Measurements from ENCODE around the gene SCGB3A1.

The SCGB3A1 gene

GRCh38 chr5:180603076-180603594 is 11.8 kb upstream of the SCGB3A1 start:
- no peaks in the 10 kb centered on the region for H3K36me3 Mint-ChIP-seq (ENCODE audit: low read depth)
- no peak overlapping the region for H3K27ac Mint-ChIP-seq
- H3K4me1 Mint-ChIP-seq (ENCODE audit: low read depth), result peaks cover 1% of the 10 kb centered on the region
- no peaks in the 10 kb centered on the region for H3K9me3 Mint-ChIP-seq
- no peaks in the 10 kb centered on the region for H3K27me3 Mint-ChIP-seq (ENCODE audit: low read depth)
- no peak overlapping the region for H3K4me3 Mint-ChIP-seq

DNA sequence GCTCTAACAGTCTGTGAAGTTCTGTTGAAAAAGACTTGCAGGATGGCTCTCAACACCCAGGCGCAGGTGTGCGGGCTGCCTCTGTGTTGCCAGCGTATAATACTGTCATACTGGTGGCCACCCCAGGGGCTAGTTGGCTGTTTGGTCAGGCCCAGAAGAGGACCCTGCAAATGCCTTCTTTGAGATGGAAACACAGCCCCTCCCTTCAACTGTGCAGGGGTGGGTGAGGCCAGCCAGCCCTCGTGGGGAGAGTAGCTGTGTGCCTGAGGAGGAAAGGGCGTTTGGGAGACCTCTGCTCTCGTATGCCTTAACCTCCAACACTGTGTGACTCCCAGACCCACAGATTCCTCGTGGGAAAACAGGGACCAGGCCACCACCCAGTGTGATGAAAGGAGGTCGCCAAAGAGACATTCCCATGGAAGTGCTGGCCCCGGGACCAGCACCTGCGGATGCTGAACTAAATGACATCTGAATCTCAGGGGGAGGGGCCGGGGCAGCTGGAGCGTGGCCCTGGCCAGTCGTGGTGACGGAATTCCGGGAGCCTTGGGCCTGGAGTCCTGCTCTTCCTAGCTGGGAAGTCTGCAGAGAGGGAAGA is 11.3 kb upstream of the SCGB3A1 start:
- no peaks in the 10 kb centered on the region for H3K9me3 Mint-ChIP-seq
- no peaks in the 10 kb centered on the region for H3K27me3 Mint-ChIP-seq (ENCODE audit: low read depth)
- no peak overlapping the region for H3K4me3 Mint-ChIP-seq
- H3K36me3 Mint-ChIP-seq (ENCODE audit: low read depth), result no peaks in the 10 kb centered on the region
- no peaks in the 10 kb centered on the region for H3K4me1 Mint-ChIP-seq (ENCODE audit: low read depth)
- no peak overlapping the region for H3K27ac Mint-ChIP-seq

- H3K9me3 Mint-ChIP-seq, result no peaks in the 10 kb centered on the region
- no peaks in the 10 kb centered on the region for H3K36me3 Mint-ChIP-seq (ENCODE audit: low read depth)
- H3K27ac Mint-ChIP-seq, result no peak overlapping the region
- H3K4me1 Mint-ChIP-seq (ENCODE audit: low read depth), result no peaks in the 10 kb centered on the region
- no peaks in the 10 kb centered on the region for H3K27me3 Mint-ChIP-seq (ENCODE audit: low read depth)
- no peak overlapping the region for H3K4me3 Mint-ChIP-seq
Observed at GRCh38 chr5:180601591-180602480, 10.5 kb upstream of the SCGB3A1 start.

- H3K27ac Mint-ChIP-seq, result no peak overlapping the region
- H3K4me1 Mint-ChIP-seq (ENCODE audit: low read depth), result no peaks in the 10 kb centered on the region
- no peak overlapping the region for H3K4me3 Mint-ChIP-seq
- no peaks in the 10 kb centered on the region for H3K27me3 Mint-ChIP-seq (ENCODE audit: low read depth)
- no peaks in the 10 kb centered on the region for H3K9me3 Mint-ChIP-seq
- no peaks in the 10 kb centered on the region for H3K36me3 Mint-ChIP-seq (ENCODE audit: low read depth)
Observed at GRCh38 chr5:180600554-180601041, 9.3 kb upstream of the SCGB3A1 start.

- no peaks in the 10 kb centered on the region for H3K9me3 Mint-ChIP-seq
- no peak overlapping the region for H3K4me3 Mint-ChIP-seq
- H3K36me3 Mint-ChIP-seq (ENCODE audit: low read depth), result no peaks in the 10 kb centered on the region
- H3K27me3 Mint-ChIP-seq (ENCODE audit: low read depth), result no peaks in the 10 kb centered on the region
- no peaks in the 10 kb centered on the region for H3K4me1 Mint-ChIP-seq (ENCODE audit: low read depth)
- no peak overlapping the region for H3K27ac Mint-ChIP-seq
Observed at GRCh38 chr5:180599981-180600553, 8.8 kb upstream of the SCGB3A1 start.

GRCh38 chr5:180599590-180599914 is 8.3 kb upstream of the SCGB3A1 start:
- Mint-ChIP-seq H3K4me1 (ENCODE audit: low read depth) (no peaks in the 10 kb centered on the region), H3K27me3 (ENCODE audit: low read depth) (no peaks in the 10 kb centered on the region), H3K9me3 (no peaks in the 10 kb centered on the region), H3K4me3 (no peak overlapping the region), H3K27ac (no peak overlapping the region), H3K36me3 (ENCODE audit: low read depth) (no peaks in the 10 kb centered on the region)

GRCh38 chr5:180598797-180599589 is 7.7 kb upstream of the SCGB3A1 start:
- Mint-ChIP-seq H3K4me1 (ENCODE audit: low read depth) (no peaks in the 10 kb centered on the region), H3K27me3 (ENCODE audit: low read depth) (no peaks in the 10 kb centered on the region), H3K9me3 (no peaks in the 10 kb centered on the region), H3K4me3 (no peak overlapping the region), H3K27ac (no peak overlapping the region), H3K36me3 (ENCODE audit: low read depth) (no peaks in the 10 kb centered on the region)

DNA sequence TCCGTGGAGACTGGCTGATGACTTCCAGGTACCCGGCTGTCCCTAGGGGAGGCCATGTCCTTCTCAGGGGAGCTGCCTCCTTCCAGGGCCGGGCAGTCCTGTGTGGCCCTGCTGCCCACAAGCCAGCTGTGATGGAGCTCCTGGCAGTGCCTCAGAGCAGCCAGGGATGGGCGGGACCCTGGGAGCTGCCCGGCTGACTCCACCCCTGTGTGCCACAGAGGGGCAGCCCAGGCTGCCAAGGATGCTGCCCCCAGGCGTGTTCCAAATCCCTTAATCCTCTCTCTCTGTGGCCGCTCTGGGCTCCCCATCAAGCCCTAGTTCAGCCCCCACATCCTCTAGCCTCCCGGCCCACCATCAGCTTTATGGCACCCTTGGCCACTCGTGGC is 7.0 kb upstream of the SCGB3A1 start:
- Mint-ChIP-seq H3K36me3 (ENCODE audit: low read depth) (no peaks in the 10 kb centered on the region), H3K4me1 (ENCODE audit: low read depth) (no peaks in the 10 kb centered on the region), H3K9me3 (no peaks in the 10 kb centered on the region), H3K27ac (no peak overlapping the region), H3K4me3 (no peak overlapping the region), H3K27me3 (ENCODE audit: low read depth) (peaks cover 5% of the 10 kb centered on the region)

GRCh38 chr5:180596668-180597231 is 5.5 kb upstream of the SCGB3A1 start:
- no peak overlapping the region for H3K4me3 Mint-ChIP-seq

GRCh38 chr5:180596115-180596667 is 4.9 kb upstream of the SCGB3A1 start:
- Mint-ChIP-seq H3K27me3 (ENCODE audit: low read depth) (peaks cover 18% of the 10 kb centered on the region), H3K36me3 (ENCODE audit: low read depth) (no peaks in the 10 kb centered on the region), H3K9me3 (no peaks in the 10 kb centered on the region), H3K4me3 (no peak overlapping the region), H3K4me1 (ENCODE audit: low read depth) (peaks cover 4% of the 10 kb centered on the region), H3K27ac (no peak overlapping the region)

More at GRCh38 chr5:180596668-180597231, 5.5 kb upstream of the SCGB3A1 start:
- peaks cover 4% of the 10 kb centered on the region for H3K4me1 Mint-ChIP-seq (ENCODE audit: low read depth)
- peaks cover 18% of the 10 kb centered on the region for H3K27me3 Mint-ChIP-seq (ENCODE audit: low read depth)
- H3K36me3 Mint-ChIP-seq (ENCODE audit: low read depth), result no peaks in the 10 kb centered on the region
- H3K27ac Mint-ChIP-seq, result no peak overlapping the region
- H3K9me3 Mint-ChIP-seq, result no peaks in the 10 kb centered on the region

- Mint-ChIP-seq H3K4me3 (no peak overlapping the region), H3K4me1 (ENCODE audit: low read depth) (peaks cover 4% of the 10 kb centered on the region), H3K9me3 (no peaks in the 10 kb centered on the region), H3K27ac (no peak overlapping the region), H3K27me3 (ENCODE audit: low read depth) (peaks cover 18% of the 10 kb centered on the region), H3K36me3 (ENCODE audit: low read depth) (no peaks in the 10 kb centered on the region)
Observed at GRCh38 chr5:180595381-180596114, 4.2 kb upstream of the SCGB3A1 start.

- no peak overlapping the region for H3K4me3 Mint-ChIP-seq
- H3K4me1 Mint-ChIP-seq (ENCODE audit: low read depth), result peaks cover 4% of the 10 kb centered on the region
- peaks cover 18% of the 10 kb centered on the region for H3K27me3 Mint-ChIP-seq (ENCODE audit: low read depth)
- no peaks in the 10 kb centered on the region for H3K36me3 Mint-ChIP-seq (ENCODE audit: low read depth)
- no peak overlapping the region for H3K27ac Mint-ChIP-seq
- H3K9me3 Mint-ChIP-seq, result no peaks in the 10 kb centered on the region
Observed at GRCh38 chr5:180595046-180595379, 3.7 kb upstream of the SCGB3A1 start.

DNA sequence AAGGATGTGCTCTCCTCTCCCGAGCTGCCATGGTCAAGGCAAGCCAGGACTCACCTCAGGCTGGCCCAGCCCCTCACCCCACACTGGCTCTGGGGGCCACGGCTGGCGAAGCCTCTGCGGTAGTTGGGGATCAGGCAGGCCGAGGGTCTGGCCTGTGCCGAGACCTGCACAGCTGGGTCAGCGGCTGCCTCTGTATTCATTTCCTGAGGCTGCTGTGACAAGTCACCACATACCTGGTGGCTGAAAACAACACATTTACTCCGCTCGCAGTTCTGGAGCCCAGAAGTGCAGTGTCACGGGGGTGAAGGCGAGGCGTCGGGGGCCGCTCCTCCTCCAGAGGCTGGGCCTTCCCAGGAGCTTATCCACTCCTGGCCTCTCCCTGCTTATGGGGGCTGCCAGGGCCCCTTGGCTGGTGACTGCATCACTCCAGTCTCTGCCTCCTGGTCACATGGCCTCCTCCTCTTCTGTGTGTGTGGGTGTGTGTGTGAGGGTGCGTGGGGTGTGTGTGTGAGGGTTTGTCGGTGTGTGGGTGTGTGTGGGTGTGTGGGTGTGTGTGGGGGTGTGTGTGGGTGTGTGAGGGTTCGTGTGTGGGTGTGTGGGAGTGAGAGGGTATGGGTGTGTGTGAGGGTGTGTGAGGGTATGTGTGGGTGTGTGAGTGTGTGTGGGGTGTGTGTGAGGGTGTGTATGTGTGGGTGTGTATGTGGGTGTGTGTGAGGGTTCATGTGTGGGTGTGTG is 3.2 kb upstream of the SCGB3A1 start:
- no peak overlapping the region for H3K27ac Mint-ChIP-seq

More for the DNA sequence above, 3.2 kb upstream of the SCGB3A1 start:
- no peak overlapping the region for H3K4me3 Mint-ChIP-seq
- peaks cover 24% of the 10 kb centered on the region for H3K27me3 Mint-ChIP-seq (ENCODE audit: low read depth)
- H3K9me3 Mint-ChIP-seq, result no peaks in the 10 kb centered on the region
- no peaks in the 10 kb centered on the region for H3K36me3 Mint-ChIP-seq (ENCODE audit: low read depth)
- H3K4me1 Mint-ChIP-seq (ENCODE audit: low read depth), result peaks cover 4% of the 10 kb centered on the region
